GM06990 (cell line): Measurements from ENCODE around the gene CCDC85C.

Experiments
- DNase-seq: peaks from one replicate; pipeline ENCODE4 v3.0.0-alpha.2; 2011; ENCODE audit not compliant: insufficient read length; ENCODE audit errors: extremely low read depth
- H3K27me3 ChIP-seq: replicated peaks from 2 replicates; pipeline ENCODE4 v1.6.0; 2011; ENCODE audit warnings: low read length; ENCODE audit not compliant: control insufficient read depth, insufficient read depth
- H3K36me3 ChIP-seq: 2 replicates; pipeline ENCODE4 v1.5.1; 2011; ENCODE audit warnings: low read length; ENCODE audit not compliant: control insufficient read depth, insufficient read depth
- H3K4me3 ChIP-seq: replicated peaks from 2 replicates; pipeline ENCODE4 v1.5.1; 2011; ENCODE audit warnings: low read depth, mild to moderate bottlenecking, control low read depth, low read length
- CTCF ChIP-seq: IDR thresholded peaks from 2 replicates; pipeline ENCODE4 v1.5.1; 2011; ENCODE audit warnings: low read length, control low read depth, mild to moderate bottlenecking, inconsistent platforms; ENCODE audit not compliant: insufficient read depth, poor library complexity, severe bottlenecking

Gene CCDC85C

DNA sequence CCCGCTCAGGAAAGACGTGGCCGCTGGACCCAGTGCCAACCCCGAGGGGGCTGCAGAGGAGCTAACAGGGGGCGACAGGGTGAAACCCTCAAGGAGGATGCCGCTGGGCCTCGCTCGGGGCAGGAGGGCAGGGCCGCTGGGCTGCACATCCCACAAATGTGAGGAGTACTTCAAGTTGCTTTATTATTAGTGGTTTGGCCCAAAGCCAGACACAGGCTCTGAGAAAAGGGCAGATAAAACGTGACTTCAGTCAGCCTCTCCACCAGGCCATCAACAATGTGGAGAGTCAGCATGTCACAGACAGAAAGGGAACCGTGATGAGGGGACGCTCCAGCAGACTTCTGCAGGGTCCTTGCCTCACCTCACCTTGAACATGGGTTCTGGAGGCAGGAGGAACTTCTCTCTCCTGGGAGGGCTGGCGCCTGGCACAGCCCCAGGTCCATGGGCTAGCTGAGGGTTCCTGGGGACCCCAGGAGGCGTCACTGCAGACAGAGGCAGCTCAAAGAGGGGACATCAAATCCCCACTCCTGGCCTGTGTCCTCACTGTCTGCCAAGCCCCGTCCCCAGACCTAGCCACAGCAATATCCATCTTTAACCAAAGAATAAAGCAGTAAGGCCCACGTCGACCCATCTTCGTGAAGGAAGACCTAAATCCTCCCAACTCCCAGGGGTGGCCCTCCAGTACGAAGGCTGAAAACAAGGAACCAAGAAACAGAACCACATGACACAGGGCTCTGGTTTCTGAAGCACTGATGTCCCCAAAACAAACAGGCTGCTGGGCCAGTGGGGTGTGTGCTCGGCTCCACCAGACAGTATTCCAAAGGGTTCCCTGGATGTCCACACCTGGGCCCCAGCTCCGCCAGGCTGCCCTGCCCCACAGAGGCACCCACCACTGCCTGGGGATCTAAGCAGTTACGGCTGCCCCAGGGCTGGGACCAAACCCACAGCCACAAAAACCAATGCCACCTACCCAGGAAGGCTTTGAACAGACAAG is 35.1 kb downstream of the CCDC85C start:
- Histone ChIP-seq H3K27me3 (no peaks in the 10 kb centered on the region), H3K36me3 (no peaks in the 10 kb centered on the region), H3K4me3 (no peak overlapping the region)
- DNase-seq = no peak
- TF ChIP-seq CTCF = no peak

DNA sequence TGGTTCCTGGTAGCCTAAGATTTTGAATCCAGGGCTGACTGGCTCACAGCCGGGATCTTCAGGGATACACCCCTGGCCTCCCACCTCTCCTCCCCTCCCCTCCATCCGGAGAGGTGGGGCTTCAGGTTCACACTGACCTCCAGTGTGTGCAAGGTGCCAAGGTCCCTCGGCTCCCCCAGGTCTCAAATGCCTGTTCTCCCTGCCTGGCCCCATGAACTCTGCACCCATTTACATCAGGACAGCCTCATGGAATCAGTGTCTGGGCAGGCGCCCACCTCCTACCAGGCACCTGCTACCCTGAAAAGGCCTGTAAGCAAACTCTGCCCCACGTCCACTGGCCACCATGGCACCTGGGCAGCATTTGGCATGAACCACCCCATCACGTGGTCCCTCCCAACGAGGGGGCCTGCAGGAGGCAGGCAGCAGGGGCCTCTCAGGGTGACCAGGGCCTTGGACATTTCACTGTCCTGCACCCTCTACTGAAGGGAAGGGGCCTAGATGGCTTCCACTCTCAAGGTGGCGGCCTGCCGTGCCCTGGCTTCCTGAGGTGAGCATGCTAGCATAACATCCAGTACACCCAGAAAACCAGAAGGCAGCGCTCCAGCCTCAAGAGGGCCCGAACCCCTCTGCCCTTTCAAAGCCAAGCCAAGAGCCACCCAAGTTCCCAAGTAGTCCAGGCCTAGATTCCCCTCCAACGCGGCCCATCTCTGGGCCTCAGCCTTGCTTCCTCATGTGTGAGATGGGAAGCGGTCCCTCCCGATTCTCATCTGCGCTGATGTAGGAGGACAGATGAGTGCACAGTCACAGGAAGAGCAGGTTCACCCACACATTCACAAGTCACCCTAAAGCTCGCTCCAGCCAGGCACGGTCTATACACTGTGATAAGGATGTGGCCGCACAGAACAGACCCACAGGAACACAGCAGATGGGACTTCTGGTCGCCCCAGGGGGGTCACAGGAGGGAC is 37.3 kb downstream of the CCDC85C start:
- Histone ChIP-seq H3K36me3 (no peaks in the 10 kb centered on the region), H3K27me3 (no peaks in the 10 kb centered on the region; the same call in 1 of the 2 replicates), H3K4me3 (no peak overlapping the region)
- no peak for TF ChIP-seq CTCF
- DNase-seq = no peak

DNA sequence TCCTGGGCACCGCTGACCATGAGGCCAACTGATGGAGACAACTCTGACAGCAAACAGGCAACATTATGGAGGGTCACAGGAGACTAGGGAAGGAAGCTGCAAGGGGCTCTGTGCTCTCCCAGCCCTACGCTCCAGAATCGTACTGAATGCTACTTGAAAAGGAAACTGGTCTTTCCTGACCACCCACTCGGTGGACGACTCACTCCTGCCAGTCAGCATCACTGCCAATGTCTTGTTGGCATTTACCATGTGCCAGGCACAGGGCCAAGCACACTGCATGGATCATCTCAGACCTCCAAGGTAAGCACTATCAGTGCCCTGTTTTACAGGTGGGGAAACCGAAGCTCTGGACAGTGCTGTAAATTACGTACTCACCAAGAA is 38.0 kb downstream of the CCDC85C start:
- H3K27me3 ChIP-seq = no peaks in the 10 kb centered on the region; the same call in 1 of the 2 replicates
- no peak for DNase-seq
- no peak overlapping the region for H3K4me3 ChIP-seq
- H3K36me3 ChIP-seq = no peaks in the 10 kb centered on the region
- TF ChIP-seq CTCF = no peak

DNA sequence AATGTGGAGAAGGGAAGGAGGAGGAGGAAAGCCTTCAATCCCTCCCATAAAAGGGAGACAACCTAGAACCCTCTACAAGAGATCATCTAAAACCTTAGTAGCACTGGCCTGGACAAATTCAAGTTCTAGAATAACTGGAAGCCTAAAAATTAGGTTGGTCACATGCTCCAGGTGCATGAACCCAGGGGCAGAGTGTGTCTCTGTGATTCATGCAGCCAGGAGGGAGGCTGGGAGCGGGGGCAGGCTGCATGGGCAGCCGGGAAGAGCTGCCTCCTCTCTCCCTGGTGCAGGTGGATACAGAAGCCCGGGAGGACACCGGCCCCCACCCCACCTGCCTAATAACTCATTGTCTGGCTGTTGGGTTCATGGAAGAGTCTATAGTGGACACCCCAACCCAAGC is 38.6 kb downstream of the CCDC85C start:
- Histone ChIP-seq H3K4me3 (no peak overlapping the region), H3K27me3 (no peaks in the 10 kb centered on the region; the same call in 1 of the 2 replicates), H3K36me3 (no peaks in the 10 kb centered on the region)
- DNase-seq = no peak
- TF ChIP-seq CTCF = no peak

- Histone ChIP-seq H3K27me3 (no peaks in the 10 kb centered on the region; the same call in 1 of the 2 replicates), H3K36me3 (no peaks in the 10 kb centered on the region), H3K4me3 (no peak overlapping the region)
- no peak for DNase-seq
- no peak for TF ChIP-seq CTCF
Measured at GRCh38 chr14:99564926-99565259, 39.1 kb downstream of the CCDC85C start.
